GM21390 (cell line): ENCODE results near the gene CASP10.

Experiments
- ATAC-seq: cut with Tn5 transposase; IDR thresholded peaks from one replicate; pipeline ENCODE4 v1.9.1; 2021; ENCODE audit not compliant: unreplicated experiment

The CASP10 gene

GRCh38 chr2:201196003-201196402, 13.1 kb downstream of the CASP10 start:
- no peak for ATAC-seq

GRCh38 chr2:201196803-201197202, 13.9 kb downstream of the CASP10 start:
- no peak for ATAC-seq

GRCh38 chr2:201197781-201198180, 14.8 kb downstream of the CASP10 start:
- ATAC-seq, result no peak

GRCh38 chr2:201199847-201200246, 16.9 kb downstream of the CASP10 start:
- ATAC-seq, result no peak

- no peak for ATAC-seq
Measured at GRCh38 chr2:201200345-201200744, 17.4 kb downstream of the CASP10 start.

GRCh38 chr2:201201371-201201770, 18.4 kb downstream of the CASP10 start:
- no peak for ATAC-seq

GRCh38 chr2:201203916-201204654, 21.1 kb downstream of the CASP10 start:
- ATAC-seq, result no peak

GRCh38 chr2:201204655-201205514, 21.9 kb downstream of the CASP10 start:
- no peak for ATAC-seq

GRCh38 chr2:201205515-201205849, 22.5 kb downstream of the CASP10 start:
- ATAC-seq, result no peak

GRCh38 chr2:201208563-201209252, 25.8 kb downstream of the CASP10 start:
- ATAC-seq, result peak; percentile 87

- ATAC-seq, result no peak
Measured at GRCh38 chr2:201215963-201216362, 33.0 kb downstream of the CASP10 start.

- ATAC-seq, result no peak
Measured at GRCh38 chr2:201216918-201217317, 34.0 kb downstream of the CASP10 start.

GRCh38 chr2:201218780-201219179, 35.8 kb downstream of the CASP10 start:
- ATAC-seq, result no peak

GRCh38 chr2:201219328-201220096, 36.6 kb downstream of the CASP10 start:
- no peak for ATAC-seq

- no peak for ATAC-seq
Measured at GRCh38 chr2:201220102-201220570, 37.2 kb downstream of the CASP10 start.

GRCh38 chr2:201223089-201224073, 40.4 kb downstream of the CASP10 start:
- peak; percentile 95 for ATAC-seq

- ATAC-seq, result no peak
Measured at GRCh38 chr2:201228271-201228911, 45.5 kb downstream of the CASP10 start.

- no peak for ATAC-seq
Measured at GRCh38 chr2:201228912-201229290, 46.0 kb downstream of the CASP10 start.

- peak; percentile 42 for ATAC-seq
Measured at GRCh38 chr2:201231781-201232466, 49.0 kb downstream of the CASP10 start.
